ENCODE data around the gene PEX3. TPM values are rescaled to one million over a fixed set of nuclear protein-coding genes. Genes with fewer than 3 reads are reported as not detected.

The PEX3 gene
- total and polyA plus RNA-seq, 2 experiments from 2014 or later, result 13.8 to 19.4 TPM

DNA sequence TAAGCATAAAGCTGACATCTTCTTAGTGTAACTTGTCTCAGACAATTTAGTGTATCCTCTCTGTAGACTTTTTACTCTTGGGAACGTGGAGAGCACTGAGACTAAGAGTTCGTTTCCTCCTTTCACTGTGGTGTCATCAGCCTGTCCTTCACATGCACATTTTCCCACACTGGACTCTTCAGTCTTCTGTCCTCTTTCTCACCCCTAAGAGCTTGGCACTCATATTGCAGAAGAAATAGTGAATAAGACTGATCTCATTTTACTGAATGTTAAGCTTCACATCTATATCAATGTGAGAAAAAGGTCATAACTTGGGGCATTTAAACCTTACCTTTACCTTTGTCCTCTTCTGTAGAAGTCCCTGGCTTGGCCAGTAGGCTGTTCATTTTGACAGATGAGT, 35.4 kb downstream of the PEX3 start (continued):
- TF ChIP-seq, protein P1, sequence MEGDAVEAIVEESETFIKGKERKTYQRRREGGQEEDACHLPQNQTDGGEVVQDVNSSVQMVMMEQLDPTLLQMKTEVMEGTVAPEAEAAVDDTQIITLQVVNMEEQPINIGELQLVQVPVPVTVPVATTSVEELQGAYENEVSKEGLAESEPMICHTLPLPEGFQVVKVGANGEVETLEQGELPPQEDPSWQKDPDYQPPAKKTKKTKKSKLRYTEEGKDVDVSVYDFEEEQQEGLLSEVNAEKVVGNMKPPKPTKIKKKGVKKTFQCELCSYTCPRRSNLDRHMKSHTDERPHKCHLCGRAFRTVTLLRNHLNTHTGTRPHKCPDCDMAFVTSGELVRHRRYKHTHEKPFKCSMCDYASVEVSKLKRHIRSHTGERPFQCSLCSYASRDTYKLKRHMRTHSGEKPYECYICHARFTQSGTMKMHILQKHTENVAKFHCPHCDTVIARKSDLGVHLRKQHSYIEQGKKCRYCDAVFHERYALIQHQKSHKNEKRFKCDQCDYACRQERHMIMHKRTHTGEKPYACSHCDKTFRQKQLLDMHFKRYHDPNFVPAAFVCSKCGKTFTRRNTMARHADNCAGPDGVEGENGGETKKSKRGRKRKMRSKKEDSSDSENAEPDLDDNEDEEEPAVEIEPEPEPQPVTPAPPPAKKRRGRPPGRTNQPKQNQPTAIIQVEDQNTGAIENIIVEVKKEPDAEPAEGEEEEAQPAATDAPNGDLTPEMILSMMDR (conservative IDR thresholded peaks at IDR 0.05; ENCODE audit: low read depth in 2 of 2), result no peak; a peak in 1 of 4 replicates
- TF ChIP-seq, protein P2, sequence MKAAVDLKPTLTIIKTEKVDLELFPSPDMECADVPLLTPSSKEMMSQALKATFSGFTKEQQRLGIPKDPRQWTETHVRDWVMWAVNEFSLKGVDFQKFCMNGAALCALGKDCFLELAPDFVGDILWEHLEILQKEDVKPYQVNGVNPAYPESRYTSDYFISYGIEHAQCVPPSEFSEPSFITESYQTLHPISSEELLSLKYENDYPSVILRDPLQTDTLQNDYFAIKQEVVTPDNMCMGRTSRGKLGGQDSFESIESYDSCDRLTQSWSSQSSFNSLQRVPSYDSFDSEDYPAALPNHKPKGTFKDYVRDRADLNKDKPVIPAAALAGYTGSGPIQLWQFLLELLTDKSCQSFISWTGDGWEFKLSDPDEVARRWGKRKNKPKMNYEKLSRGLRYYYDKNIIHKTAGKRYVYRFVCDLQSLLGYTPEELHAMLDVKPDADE (IDR thresholded peaks at IDR 0.05), result no peak
- TF ChIP-seq JUNB (IDR thresholded peaks at IDR 0.05; ENCODE audit: unreplicated experiment) (no peak), STAT1 (IDR thresholded peaks at IDR 0.05; ENCODE audit: unreplicated experiment) (no peak)

DNA sequence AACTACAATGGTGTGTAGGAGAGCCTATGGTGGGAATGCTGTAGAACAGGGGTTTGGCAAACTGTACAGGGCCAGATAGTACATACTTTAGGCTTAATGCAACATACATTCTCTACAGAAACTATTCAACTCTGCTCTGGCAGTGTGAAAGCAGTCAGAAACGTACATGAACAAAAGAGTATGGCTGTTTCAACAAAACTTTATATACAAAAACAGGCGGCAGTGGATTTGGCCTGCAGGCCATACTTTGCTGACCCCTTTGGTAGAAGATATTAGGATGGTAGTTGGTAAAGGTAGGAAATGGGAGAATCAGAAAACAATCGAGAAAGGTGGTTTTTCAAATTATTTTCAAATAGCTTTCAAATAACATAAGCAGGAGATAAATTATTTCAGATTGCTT, 36.1 kb downstream of the PEX3 start:
- H3K27me3 Mint-ChIP-seq (ENCODE audit: insufficient read depth, low read depth, poor library complexity), result no peaks in the 10 kb centered on the region
- no peak overlapping the region for H3K27ac Mint-ChIP-seq

DNA sequence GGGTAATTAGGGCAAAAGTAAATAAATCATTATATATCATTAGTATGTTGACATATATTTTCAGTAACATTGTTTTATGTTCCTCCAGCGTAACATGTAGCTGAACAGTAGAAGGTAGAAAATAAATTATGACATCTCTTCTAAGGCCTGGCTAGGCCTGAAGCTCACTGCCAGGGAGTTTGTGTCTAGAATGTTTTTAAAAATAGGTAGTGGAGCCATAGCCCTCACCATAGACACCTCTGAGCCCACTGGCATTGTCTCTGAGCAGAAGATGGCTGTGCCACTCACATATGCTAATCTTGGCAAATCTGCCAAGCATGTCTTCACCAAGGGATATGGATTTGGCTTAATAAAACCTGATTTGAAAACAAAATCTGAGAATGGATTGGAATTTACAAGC, 39.6 kb downstream of the PEX3 start:
- H2AFZ ChIP-seq, result no peak overlapping the region
- no peak for ATAC-seq
- no peaks in the 10 kb centered on the region for H3K9me3 Mint-ChIP-seq
- no peaks in the 10 kb centered on the region for H3K4me1 Mint-ChIP-seq
- no peaks in the 10 kb centered on the region for H3K4me1 ChIP-seq (ENCODE audit: insufficient read depth)
- no peaks in the 10 kb centered on the region for H3K27me3 Mint-ChIP-seq (ENCODE audit: insufficient read depth, low read depth, poor library complexity)
- peaks cover 2% of the 10 kb centered on the region; the same call in 1 of the 3 replicates for H3K36me3 Mint-ChIP-seq (ENCODE audit: low read depth)
- H4K20me1 ChIP-seq (replicated peaks; ENCODE audit: insufficient read depth), result 0 out of 2 replicates have a peak, but pooled peaks cover 3% of the 10 kb centered on the region
- no peak overlapping the region for H3K4me2 ChIP-seq
- H3K36me3 ChIP-seq (ENCODE audit: insufficient read depth), result no peaks in the 10 kb centered on the region
- H3K27ac Mint-ChIP-seq, result no peak overlapping the region
- H3K27ac ChIP-seq (ENCODE audit: low read depth), result no peak overlapping the region
- no peak for DNase-seq (ENCODE audit: low spot score)
- H3K4me3 ChIP-seq, result no peak overlapping the region
- H3K27me3 ChIP-seq (ENCODE audit: insufficient read depth), result no peaks in the 10 kb centered on the region
- H3K4me3 Mint-ChIP-seq, result no peak overlapping the region
- no peaks in the 10 kb centered on the region for H3K9me2 ChIP-seq (ENCODE audit: insufficient read depth)
- H3F3A ChIP-seq (replicated peaks; ENCODE audit: low read depth), result no peaks in the 10 kb centered on the region
- no peaks in the 10 kb centered on the region for H3K79me2 ChIP-seq (replicated peaks; ENCODE audit: insufficient read depth)
- TF ChIP-seq, protein P2 (IDR thresholded peaks at IDR 0.05), result no peak
- TF ChIP-seq EZH2 (IDR thresholded peaks at IDR 0.05; ENCODE audit: low read depth, unreplicated experiment) (no peak), NANOG (IDR thresholded peaks at IDR 0.05; ENCODE audit: borderline replicate concordance) (no peak)
- TF ChIP-seq, protein P3, sequence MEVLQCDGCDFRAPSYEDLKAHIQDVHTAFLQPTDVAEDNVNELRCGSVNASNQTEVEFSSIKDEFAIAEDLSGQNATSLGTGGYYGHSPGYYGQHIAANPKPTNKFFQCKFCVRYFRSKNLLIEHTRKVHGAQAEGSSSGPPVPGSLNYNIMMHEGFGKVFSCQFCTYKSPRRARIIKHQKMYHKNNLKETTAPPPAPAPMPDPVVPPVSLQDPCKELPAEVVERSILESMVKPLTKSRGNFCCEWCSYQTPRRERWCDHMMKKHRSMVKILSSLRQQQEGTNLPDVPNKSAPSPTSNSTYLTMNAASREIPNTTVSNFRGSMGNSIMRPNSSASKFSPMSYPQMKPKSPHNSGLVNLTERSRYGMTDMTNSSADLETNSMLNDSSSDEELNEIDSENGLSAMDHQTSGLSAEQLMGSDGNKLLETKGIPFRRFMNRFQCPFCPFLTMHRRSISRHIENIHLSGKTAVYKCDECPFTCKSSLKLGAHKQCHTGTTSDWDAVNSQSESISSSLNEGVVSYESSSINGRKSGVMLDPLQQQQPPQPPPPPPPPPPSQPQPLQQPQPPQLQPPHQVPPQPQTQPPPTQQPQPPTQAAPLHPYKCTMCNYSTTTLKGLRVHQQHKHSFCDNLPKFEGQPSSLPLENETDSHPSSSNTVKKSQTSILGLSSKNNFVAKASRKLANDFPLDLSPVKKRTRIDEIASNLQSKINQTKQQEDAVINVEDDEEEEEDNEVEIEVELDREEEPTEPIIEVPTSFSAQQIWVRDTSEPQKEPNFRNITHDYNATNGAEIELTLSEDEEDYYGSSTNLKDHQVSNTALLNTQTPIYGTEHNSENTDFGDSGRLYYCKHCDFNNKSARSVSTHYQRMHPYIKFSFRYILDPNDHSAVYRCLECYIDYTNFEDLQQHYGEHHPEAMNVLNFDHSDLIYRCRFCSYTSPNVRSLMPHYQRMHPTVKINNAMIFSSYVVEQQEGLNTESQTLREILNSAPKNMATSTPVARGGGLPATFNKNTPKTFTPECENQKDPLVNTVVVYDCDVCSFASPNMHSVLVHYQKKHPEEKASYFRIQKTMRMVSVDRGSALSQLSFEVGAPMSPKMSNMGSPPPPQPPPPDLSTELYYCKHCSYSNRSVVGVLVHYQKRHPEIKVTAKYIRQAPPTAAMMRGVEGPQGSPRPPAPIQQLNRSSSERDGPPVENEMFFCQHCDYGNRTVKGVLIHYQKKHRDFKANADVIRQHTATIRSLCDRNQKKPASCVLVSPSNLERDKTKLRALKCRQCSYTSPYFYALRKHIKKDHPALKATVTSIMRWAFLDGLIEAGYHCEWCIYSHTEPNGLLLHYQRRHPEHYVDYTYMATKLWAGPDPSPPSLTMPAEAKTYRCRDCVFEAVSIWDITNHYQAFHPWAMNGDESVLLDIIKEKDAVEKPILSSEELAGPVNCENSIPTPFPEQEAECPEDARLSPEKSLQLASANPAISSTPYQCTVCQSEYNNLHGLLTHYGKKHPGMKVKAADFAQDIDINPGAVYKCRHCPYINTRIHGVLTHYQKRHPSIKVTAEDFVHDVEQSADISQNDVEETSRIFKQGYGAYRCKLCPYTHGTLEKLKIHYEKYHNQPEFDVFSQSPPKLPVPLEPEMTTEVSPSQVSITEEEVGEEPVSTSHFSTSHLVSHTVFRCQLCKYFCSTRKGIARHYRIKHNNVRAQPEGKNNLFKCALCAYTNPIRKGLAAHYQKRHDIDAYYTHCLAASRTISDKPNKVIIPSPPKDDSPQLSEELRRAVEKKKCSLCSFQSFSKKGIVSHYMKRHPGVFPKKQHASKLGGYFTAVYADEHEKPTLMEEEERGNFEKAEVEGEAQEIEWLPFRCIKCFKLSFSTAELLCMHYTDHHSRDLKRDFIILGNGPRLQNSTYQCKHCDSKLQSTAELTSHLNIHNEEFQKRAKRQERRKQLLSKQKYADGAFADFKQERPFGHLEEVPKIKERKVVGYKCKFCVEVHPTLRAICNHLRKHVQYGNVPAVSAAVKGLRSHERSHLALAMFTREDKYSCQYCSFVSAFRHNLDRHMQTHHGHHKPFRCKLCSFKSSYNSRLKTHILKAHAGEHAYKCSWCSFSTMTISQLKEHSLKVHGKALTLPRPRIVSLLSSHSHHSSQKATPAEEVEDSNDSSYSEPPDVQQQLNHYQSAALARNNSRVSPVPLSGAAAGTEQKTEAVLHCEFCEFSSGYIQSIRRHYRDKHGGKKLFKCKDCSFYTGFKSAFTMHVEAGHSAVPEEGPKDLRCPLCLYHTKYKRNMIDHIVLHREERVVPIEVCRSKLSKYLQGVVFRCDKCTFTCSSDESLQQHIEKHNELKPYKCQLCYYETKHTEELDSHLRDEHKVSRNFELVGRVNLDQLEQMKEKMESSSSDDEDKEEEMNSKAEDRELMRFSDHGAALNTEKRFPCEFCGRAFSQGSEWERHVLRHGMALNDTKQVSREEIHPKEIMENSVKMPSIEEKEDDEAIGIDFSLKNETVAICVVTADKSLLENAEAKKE (CRISPR knock-in tag; IDR thresholded peaks at IDR 0.05), result no peak

More for the DNA sequence above, 36.1 kb downstream of the PEX3 start:
- no peaks in the 10 kb centered on the region for H3F3A ChIP-seq (replicated peaks; ENCODE audit: low read depth)
- H3K9me2 ChIP-seq (ENCODE audit: insufficient read depth), result no peaks in the 10 kb centered on the region
- TF ChIP-seq EZH2 (IDR thresholded peaks at IDR 0.05; ENCODE audit: low read depth, unreplicated experiment), result no peak
- H3K4me2 ChIP-seq, result no peak overlapping the region
- DNase-seq (ENCODE audit: low spot score) (no peak), ATAC-seq (no peak)
- no peaks in the 10 kb centered on the region for H3K36me3 Mint-ChIP-seq (ENCODE audit: low read depth)
- H3K27ac ChIP-seq (ENCODE audit: low read depth), result no peak overlapping the region
- no peak overlapping the region for H3K4me3 Mint-ChIP-seq
- no peaks in the 10 kb centered on the region for H3K4me1 ChIP-seq (ENCODE audit: insufficient read depth)
- H2AFZ ChIP-seq, result no peak overlapping the region
- no peaks in the 10 kb centered on the region for H3K27me3 ChIP-seq (ENCODE audit: insufficient read depth)
- H3K4me3 ChIP-seq, result no peak overlapping the region
- no peaks in the 10 kb centered on the region for H3K79me2 ChIP-seq (replicated peaks; ENCODE audit: insufficient read depth)
- no peaks in the 10 kb centered on the region for H3K36me3 ChIP-seq (ENCODE audit: insufficient read depth)
- no peaks in the 10 kb centered on the region for H4K20me1 ChIP-seq (replicated peaks; ENCODE audit: insufficient read depth)
- H3K4me1 Mint-ChIP-seq, result no peaks in the 10 kb centered on the region
- no peaks in the 10 kb centered on the region for H3K9me3 Mint-ChIP-seq
